ENCODE results near the gene MSANTD1.

The MSANTD1 gene

GRCh38 chr4:3256230-3257102, 7.5 kb downstream of the MSANTD1 start:
- Histone ChIP-seq H3K36me3 (ENCODE audit: low read depth) (no peaks in the 10 kb centered on the region), H3K4me1 (ENCODE audit: insufficient read depth, poor library complexity, severe bottlenecking) (no peaks in the 10 kb centered on the region), H3K27me3 (ENCODE audit: insufficient read depth, poor library complexity, severe bottlenecking) (no peaks in the 10 kb centered on the region), H3K27ac (ENCODE audit: poor library complexity, severe bottlenecking) (no peak overlapping the region), H3K9me3 (ENCODE audit: severe bottlenecking) (no peaks in the 10 kb centered on the region), H3K4me3 (ENCODE audit: severe bottlenecking) (no peak overlapping the region)
- no peak for TF ChIP-seq CTCF (IDR thresholded peaks at IDR 0.05; ENCODE audit: poor library complexity, severe bottlenecking)
- ATAC-seq (ENCODE audit: low read depth) = no peak
- peak; percentile 48 for DNase-seq (ENCODE audit: low spot score)

DNA sequence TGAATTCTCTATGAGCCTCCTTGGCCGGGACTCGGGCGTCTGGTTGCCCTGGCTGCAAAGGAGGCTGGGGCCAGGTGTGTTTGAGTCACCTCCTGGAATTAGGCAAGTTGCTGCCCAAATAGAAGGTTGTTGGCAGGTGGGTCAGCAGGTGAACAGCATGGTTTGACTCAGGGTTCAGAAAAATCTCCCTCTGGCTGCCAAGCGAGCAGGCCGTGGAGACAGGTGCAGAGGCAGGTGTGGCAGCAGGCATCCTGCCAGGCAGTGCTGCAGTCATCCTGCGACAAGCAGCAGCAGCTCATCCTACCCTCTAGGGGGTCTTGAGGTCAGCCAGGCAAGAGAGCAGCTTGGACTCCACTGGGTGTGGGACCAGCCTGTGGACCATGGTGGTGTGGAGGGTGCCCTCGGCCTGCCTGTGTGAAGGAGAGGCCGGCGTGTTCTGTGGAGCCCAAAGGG, 8.2 kb downstream of the MSANTD1 start:
- Histone ChIP-seq H3K4me1 (ENCODE audit: insufficient read depth, poor library complexity, severe bottlenecking) (no peaks in the 10 kb centered on the region), H3K36me3 (ENCODE audit: low read depth) (no peaks in the 10 kb centered on the region), H3K9me3 (ENCODE audit: severe bottlenecking) (no peaks in the 10 kb centered on the region), H3K4me3 (ENCODE audit: severe bottlenecking) (no peak overlapping the region), H3K27ac (ENCODE audit: poor library complexity, severe bottlenecking) (no peak overlapping the region), H3K27me3 (ENCODE audit: insufficient read depth, poor library complexity, severe bottlenecking) (no peaks in the 10 kb centered on the region)
- DNase-seq (ENCODE audit: low spot score) = peak; percentile 70
- ATAC-seq (ENCODE audit: low read depth) = peak; percentile 71
- TF ChIP-seq CTCF (IDR thresholded peaks at IDR 0.05; ENCODE audit: poor library complexity, severe bottlenecking) = no peak

DNA sequence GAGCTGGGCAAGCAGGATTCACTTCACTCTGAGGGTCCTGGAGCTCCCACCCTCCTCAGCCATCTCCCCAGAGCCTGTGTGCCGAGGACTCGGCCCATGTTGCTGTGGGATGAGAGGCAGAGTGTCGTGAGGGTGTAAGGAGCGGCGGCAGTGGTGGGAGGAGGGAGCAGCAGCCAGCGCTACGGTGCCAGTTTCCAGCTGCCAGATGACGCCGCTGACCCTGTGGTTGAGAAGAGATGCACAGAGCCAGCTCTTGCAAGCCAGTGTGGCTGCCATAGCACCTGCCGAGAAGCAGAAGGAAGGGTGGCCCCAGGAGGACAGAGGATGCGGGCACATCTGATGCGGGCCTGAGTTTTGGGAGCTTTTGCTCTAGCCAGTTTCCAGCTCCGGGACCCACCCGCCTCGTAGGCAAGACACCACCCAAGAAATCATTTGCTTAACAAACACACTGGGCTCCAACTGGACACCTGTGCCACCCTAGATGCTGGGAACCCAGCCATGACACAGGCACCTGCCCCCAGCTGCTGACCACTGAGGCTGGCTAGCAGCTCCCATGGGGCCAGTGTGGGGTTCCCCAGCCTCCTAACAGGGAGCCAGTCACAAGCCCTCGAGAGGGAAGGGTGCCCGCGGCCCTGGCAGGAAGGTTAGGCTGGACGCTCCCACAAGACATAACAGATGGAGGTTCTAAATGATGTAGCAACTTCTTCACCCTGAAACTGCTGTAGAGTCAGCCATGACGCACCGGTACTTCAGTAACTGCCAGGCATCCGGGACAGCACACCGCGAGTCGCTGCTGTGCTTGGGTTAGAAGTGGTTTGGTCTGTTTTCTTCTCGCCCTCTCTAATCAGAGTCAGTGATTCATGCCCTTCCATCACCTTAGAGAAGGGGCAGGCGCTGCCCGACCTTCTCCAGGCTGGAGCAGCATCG, 8.9 kb downstream of the MSANTD1 start:
- Histone ChIP-seq H3K27ac (ENCODE audit: poor library complexity, severe bottlenecking) (no peak overlapping the region), H3K9me3 (ENCODE audit: severe bottlenecking) (no peaks in the 10 kb centered on the region), H3K36me3 (ENCODE audit: low read depth) (no peaks in the 10 kb centered on the region), H3K4me3 (ENCODE audit: severe bottlenecking) (no peak overlapping the region), H3K27me3 (ENCODE audit: insufficient read depth, poor library complexity, severe bottlenecking) (no peaks in the 10 kb centered on the region), H3K4me1 (ENCODE audit: insufficient read depth, poor library complexity, severe bottlenecking) (no peaks in the 10 kb centered on the region)
- DNase-seq (ENCODE audit: low spot score) = peak; percentile 69
- peak; percentile 87 for ATAC-seq (ENCODE audit: low read depth)
- no peak for TF ChIP-seq CTCF (IDR thresholded peaks at IDR 0.05; ENCODE audit: poor library complexity, severe bottlenecking)

DNA sequence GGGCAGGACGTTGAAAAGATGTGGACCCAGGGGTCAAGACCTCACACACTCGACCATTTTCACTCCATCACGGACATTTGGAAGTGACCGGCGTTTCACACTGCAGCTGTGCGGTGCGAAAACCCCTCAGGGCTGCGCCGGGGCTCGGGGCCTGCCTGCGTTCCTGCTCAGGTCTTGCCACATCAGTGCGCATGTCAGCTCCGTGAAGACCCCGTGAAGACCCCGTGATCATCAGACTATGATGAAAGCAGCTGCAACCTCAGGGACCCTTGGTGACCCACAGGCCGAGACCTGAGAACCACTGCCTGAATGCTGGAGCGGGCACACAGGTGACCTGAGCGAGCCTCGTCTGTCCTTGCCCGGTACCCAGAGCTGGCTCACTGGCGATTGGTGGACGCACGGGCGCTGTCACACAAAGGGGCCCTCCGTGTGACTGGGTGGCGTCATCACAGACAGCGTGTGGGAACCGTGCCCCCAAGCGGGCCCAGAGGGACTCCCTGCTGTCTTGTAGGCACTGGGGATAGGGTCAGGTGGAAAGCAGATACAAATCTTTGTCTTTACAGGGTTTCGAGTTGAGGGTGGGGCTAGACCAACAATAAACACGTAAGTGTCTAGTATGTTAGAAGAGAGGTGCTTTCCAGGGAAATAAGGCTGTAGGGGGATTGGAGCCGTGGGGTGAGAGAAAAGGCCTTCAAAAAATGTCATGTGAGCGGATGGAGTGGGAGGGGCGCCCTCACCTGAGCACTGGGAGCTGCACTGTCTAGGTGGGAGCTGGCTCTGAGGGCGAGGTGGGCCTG, 12.7 kb downstream of the MSANTD1 start:
- Histone ChIP-seq H3K4me1 (ENCODE audit: insufficient read depth, poor library complexity, severe bottlenecking) (no peaks in the 10 kb centered on the region), H3K36me3 (ENCODE audit: low read depth) (no peaks in the 10 kb centered on the region), H3K9me3 (ENCODE audit: severe bottlenecking) (no peaks in the 10 kb centered on the region), H3K27ac (ENCODE audit: poor library complexity, severe bottlenecking) (no peak overlapping the region), H3K27me3 (ENCODE audit: insufficient read depth, poor library complexity, severe bottlenecking) (no peaks in the 10 kb centered on the region), H3K4me3 (ENCODE audit: severe bottlenecking) (no peak overlapping the region)
- DNase-seq (ENCODE audit: low spot score) (peak; percentile 47), ATAC-seq (ENCODE audit: low read depth) (no peak)
- TF ChIP-seq CTCF (IDR thresholded peaks at IDR 0.05; ENCODE audit: poor library complexity, severe bottlenecking) = no peak

Data from RWPE2 (cell line).